Peyer's patch (tissue), 4 donors: Measurements from ENCODE around the gene UBE2D3.

Experiments used
- POLR2A ChIP-seq, 2 donors: fragments of 450-650 bp; IDR thresholded peaks; one replicate each; pipeline ENCODE4 v1.5.1; 2017; ENCODE audit warnings: antibody characterized with exemption in 2 of 2, mild to moderate bottlenecking in 2 of 2, moderate library complexity in 2 of 2
- TF ChIP-seq, protein P1 (sequence below), 6 experiments: fragments of 450-650 bp in 4 of 6; fragments of 200-600 bp in 2 of 6; sonication (generic) in 1 of 6; IDR thresholded peaks; one replicate each; pipeline ENCODE4 v1.5.1; 2017 to 2019; ENCODE audit warnings: antibody characterized with exemption in 6 of 6, mild to moderate bottlenecking in 3 of 6, moderate library complexity in 1 of 6

GRCh38 chr4:102787096-102787881 is 40.1 kb downstream of the UBE2D3 start:
- TF ChIP-seq, protein P1, sequence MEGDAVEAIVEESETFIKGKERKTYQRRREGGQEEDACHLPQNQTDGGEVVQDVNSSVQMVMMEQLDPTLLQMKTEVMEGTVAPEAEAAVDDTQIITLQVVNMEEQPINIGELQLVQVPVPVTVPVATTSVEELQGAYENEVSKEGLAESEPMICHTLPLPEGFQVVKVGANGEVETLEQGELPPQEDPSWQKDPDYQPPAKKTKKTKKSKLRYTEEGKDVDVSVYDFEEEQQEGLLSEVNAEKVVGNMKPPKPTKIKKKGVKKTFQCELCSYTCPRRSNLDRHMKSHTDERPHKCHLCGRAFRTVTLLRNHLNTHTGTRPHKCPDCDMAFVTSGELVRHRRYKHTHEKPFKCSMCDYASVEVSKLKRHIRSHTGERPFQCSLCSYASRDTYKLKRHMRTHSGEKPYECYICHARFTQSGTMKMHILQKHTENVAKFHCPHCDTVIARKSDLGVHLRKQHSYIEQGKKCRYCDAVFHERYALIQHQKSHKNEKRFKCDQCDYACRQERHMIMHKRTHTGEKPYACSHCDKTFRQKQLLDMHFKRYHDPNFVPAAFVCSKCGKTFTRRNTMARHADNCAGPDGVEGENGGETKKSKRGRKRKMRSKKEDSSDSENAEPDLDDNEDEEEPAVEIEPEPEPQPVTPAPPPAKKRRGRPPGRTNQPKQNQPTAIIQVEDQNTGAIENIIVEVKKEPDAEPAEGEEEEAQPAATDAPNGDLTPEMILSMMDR (IDR thresholded peaks at IDR 0.05), result no peak
- TF ChIP-seq POLR2A (IDR thresholded peaks at IDR 0.05), result no peak
